HG03025 (cell line): ENCODE measurements around the gene AHRR.
"Not testable (repeated sequence)": the region's sequence is repeated elsewhere in the genome, so short reads cannot be mapped to it uniquely, and the experiment has no call there.

ENCODE experiments used
- ATAC-seq: cut with Tn5 transposase; IDR thresholded peaks from one replicate; pipeline ENCODE4 v1.9.1; 2021; ENCODE audit warnings: mild to moderate bottlenecking, moderate library complexity; ENCODE audit not compliant: unreplicated experiment, low FRiP score

The AHRR gene

DNA sequence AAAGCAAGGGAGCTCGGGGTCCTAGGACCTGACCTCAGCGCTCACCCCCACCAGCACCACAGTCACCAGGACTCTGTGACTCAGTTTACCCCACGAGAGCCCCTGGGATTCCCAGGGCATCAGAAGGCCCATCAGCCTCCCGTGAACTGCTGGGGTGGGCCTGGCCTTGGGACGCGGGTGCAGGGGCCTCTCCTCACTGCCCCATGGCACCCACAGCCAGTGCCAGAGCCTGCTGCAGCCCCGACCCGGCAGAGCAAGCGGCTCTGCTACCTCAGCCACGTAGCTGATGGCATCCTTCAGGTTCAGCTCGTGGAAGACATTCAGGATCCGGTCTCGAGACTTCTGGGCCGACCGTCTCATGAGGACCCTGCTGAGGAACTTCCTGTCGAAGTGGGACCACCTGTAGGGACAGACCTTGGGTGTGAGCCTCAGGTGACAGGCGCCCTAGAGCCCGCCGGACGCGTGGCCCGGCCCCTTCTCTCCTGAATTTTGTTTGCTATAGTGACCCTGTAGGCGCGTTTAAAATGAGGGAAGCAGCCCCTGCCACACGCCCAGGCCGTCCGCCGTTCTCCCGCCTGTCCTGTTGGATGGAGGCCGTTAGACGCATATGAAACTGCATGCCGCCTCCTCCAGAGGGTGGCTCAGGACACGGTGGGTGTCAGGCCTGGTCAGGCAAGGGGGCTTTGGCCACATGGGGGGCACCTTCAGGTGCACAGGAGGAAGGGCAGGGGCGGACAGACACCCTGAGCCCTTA is 158.2 kb downstream of the AHRR start:
- ATAC-seq: no peak

DNA sequence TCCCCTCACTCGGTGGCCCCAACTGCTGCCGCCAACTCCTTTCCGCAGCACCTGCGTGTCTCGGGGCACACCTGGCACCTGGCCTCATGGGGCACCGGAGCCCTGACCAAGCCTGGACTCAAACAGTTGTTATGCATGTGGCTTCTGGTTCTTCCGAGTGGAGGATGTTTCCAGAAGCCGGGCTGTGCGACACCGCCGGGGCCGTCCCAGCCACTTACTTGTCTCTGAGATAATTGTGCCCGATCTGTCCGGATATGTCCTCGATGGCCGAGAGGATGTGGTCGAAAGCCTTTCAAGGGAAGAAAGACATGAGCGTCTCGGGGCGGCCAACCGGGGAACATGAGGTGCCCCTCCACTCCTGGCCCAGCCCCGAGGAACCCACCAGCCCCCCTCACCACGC is 159.8 kb downstream of the AHRR start:
- no peak for ATAC-seq

DNA sequence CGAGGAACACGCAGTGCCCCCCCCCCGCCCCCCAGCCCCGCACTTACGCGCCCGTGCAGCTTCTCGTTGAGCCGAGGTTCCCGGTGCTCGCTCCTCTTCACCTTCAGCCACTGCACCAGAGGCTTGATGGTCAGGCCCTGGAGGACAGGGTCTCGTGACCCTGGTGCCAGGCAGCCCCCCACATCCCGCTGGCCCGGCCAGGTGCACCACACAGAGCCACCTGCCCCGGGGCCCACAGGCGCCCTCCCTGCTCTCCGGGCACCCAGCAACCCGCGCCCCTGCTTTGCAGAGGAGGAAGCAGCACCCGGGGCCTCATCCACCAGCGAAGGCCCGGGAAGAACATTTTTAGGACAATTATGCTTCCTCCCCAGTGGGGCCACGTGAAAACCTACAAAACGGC is 160.5 kb downstream of the AHRR start:
- ATAC-seq: no peak

DNA sequence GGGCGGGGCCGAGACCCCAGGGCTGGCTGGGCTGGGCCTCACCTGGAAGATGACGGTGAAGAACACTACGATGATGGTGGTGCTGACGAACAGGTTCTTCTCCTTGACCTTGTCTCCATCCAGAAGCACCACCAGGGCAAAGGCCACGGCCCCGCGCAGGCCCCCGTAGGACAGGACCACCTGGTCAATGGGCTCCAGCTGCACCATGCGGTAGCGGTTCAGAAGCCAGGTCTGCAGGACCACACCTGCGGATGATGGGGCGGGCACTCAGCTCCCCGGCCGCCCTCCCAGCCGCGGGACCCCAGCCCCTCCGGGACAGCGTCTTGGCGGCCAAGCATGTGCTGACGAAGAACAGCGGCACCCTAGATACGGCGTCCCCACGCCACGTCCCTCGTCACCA is 161.0 kb downstream of the AHRR start:
- no peak for ATAC-seq

DNA sequence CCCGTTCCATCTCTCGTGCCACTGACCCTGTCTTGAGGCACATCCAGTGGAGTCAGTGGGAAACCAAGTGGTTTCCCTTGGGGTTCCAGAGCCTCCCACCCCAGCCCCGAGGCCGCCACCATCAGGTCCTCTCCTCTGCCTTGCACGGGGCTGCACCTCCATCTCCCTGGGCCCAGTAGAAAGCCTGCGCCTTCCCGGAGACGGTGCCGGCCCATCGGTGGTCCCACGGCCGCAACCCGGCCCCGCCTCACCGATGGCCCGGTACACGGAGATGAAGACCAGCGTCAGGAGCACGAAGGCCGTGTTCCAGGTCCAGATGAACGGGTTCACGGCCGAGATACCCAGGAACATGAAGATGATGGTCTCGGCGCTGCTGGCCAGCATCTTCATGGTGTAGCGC is 161.5 kb downstream of the AHRR start:
- no peak for ATAC-seq

DNA sequence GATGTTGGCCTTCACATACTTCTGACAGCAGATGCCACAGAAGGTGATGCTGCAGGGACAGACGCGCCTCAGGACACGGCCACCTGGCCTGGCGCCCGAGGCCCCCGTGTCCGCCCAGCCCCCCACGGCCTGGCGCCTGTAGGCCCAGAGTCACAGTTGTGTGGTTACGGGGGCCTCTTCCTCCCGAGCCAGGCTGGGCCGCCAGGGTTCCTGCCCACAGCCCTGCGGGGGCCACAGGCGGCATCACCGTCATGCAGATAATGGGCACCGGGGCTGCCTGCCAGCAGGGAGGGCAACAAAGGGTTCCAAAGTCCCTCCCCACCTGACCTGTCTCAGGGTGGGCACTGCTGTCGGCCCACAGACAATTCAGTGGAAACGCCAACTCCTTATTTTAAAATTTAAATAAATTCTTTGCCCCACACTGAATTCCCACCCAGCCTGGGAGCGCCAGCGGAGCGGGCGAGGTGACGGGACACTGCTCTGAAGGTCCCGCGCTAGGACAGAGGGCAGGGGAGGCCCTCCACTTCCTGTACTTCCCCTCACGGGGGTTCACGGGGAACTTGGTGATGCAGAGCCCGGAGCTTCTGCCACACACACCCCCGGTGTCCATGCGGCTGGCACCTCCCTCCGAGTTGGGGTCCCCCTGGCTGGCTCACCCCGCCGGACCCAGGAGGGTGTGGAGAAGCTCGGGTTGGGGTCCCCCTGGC is 162.1 kb downstream of the AHRR start:
- ATAC-seq: no peak

DNA sequence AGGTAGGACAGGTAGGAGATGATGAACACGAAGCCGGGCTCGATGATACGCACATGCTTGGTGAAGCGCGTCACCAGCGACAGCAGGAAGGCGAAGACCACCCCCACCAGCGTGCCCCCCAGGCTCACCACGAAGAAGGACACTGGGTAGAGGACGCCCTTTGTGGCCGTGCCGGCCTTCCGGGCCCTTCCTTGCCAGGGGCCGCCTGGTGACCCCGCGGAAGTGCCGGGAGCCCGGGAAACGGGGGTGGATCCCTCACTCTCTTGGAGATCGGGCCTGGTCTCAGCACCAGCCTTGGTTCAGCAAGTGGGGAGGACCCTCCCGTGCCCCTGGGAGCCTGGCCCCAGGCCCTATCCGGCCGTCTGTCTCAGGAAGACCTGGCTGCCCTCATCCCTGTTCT is 163.0 kb downstream of the AHRR start:
- ATAC-seq: no peak

DNA sequence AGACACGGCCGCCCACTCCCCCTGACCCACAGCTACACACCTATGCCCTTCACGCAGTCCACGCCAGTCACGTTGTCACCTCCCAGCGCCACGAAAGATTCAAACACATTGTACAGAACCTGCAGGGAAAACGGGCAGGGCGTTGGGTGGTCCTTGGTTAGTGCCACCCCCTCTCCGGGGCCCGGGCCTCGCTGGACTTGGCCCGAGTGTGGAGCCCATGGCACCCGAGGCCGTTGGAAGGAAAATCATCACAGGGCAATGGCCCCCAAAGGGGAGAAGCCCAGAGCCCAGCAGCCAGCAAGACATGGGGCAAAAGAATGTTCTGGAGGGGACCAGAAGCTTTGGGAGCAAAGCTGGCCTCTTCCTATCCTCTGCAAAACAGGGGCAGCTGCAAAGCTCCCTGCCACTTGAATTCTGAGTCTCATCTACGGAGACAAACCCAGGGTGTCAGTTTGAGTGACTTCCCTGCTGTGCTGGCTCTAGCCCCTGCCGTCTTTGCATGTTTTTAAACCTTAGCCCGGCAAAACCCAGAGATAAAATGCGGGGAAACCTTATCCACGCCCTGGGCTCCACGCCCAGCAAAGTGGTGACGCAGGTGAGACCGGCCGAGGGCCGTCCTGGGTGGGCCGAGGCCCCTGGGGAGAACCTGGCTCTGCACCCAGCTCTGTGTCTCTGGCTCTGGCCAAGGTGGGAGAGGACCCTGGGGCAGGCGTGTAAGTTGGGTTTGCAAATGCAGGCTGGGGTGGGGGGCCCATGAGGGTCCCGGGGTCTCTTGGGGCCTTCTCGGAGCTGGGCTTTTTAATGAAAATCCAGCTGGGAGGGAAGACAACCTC is 163.8 kb downstream of the AHRR start:
- ATAC-seq: no peak

DNA sequence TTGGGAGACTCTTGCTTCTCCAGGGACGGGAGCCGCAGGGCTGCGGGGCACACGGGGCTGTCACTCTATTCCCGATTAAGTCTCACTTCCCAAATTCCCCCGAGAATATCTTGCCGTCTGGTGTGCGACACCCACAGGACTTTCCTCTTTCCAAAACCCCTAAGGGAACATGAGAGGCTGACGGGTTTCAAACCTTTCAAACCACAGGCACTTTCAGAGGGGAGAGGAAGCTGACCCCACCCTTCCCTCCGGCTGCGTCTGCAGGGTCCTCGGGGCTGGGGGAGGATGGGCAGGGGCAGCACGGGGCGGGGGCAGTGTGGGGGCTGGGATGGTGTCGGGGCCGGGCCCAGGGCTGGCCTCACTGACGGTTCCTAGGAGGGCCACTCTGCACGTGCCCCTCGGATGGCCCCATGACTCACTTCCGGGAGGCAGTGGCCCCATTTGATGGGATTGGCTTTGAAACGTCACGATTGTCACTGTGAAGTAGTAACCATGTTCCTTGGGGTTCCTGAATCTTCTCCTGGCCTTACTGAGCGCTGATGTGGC is 164.5 kb downstream of the AHRR start:
- no peak for ATAC-seq

DNA sequence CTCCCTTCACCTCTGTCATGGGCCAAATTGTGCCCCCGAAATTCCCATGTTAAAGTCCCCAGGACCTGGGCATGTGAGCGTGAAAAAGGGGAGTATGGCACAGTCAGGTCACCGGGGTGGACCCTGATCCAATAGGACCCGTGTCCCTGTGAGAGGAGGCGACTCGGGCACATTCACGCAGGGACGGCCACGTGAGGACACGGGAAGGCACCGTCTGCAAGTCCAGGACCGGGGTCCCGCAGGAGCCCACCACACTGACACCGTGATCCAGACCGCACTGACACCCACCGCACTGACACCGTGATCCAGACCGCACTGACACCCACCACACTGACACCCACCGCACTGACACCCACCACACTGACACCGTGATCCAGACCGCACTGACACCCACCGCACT is 165.1 kb downstream of the AHRR start:
- ATAC-seq: not testable (repeated sequence)
